Right lobe of liver (tissue), 4 donors: ENCODE data around the gene HDAC4.

Source experiments
- CTCF ChIP-seq, 4 donors: fragments of 200-600 bp in 3 of 4; fragments of 450-650 bp in 1 of 4; IDR thresholded peaks; one replicate each; pipeline versions ENCODE4 v1.5.1 to v1.8.0; 2016 to 2022; ENCODE audit warnings: antibody characterized with exemption in 4 of 4, mild to moderate bottlenecking in 2 of 4
- POLR2A ChIP-seq: fragments of 450-650 bp; IDR thresholded peaks from one replicate; pipeline ENCODE4 v1.6.1; 2017; ENCODE audit warnings: antibody characterized with exemption, mild to moderate bottlenecking
- donor health status: DM: no; HTN: no; CAD: no.
- donor health status: DM: no; HTN: no; CAD: no.
- donor health status: DM: no; HTN: yes; CAD: no.

- TF ChIP-seq CTCF (IDR thresholded peaks at IDR 0.05), result no peak
- no peak for TF ChIP-seq POLR2A
These were observed 233.7 kb downstream of the HDAC4 start for GRCh38 chr2:239167011-239167673.
